H1 (cell line): ENCODE measurements around the gene MSH5. TPM values are rescaled to one million over a fixed set of nuclear protein-coding genes. Genes with fewer than 3 reads are reported as not detected.

ENCODE experiments used
- EGR1 ChIP-seq: IDR thresholded peaks from 2 replicates; pipeline ENCODE4 v1.6.1; 2011; ENCODE audit warnings: low read depth, low read length, borderline replicate concordance
- JUN ChIP-seq: IDR thresholded peaks from 2 replicates; pipeline ENCODE4 v1.6.1; 2011; ENCODE audit warnings: low read depth, mild to moderate bottlenecking, improper control_type of control experiment, low read length
- KDM5A ChIP-seq: fragments of 200-600 bp; IDR thresholded peaks from 2 replicates; pipeline ENCODE4 v1.7.1; 2012; ENCODE audit warnings: mild to moderate bottlenecking, low read length, inconsistent platforms, mixed read lengths
- RNF2 ChIP-seq: fragments of 200-900, 300-1000 bp; sonication (generic); IDR thresholded peaks from 2 replicates; pipeline ENCODE4 v1.7.1; 2016; ENCODE audit warnings: borderline replicate concordance, low read depth, mild to moderate bottlenecking, antibody characterized with exemption, low read length; ENCODE audit not compliant: poor library complexity, severe bottlenecking; ENCODE audit errors: missing control alignments
- polyA plus RNA-seq, 7 experiments: library from polyadenylated mRNA; depleted of rRNA in 3 of 7; stranded (reverse) in 5 of 7; unstranded in 2 of 7; fragments of >200 nt in 5 of 7; fragments of 200-250 nt in 2 of 7; gene quantifications; 1 replicate in 5 of 7; 2 replicates in 1 of 7; 4 replicates in 1 of 7; pipeline versions ENCODE4 v1.2.1 to v1.2.3, GENCODE V29; 2011 to 2013; ENCODE audit warnings: missing spikeins in 2 of 7, mixed read lengths in 2 of 7
- total RNA-seq: library from RNA; stranded (reverse); fragmentation: NEBNext Ultra II Directional; extraction: Animal tissue kit (Norgen Biotek cat#: 25700); gene quantifications from 2 replicates; pipeline ENCODE4 v1.2.1, GENCODE V29; 2021
- TF ChIP-seq, protein P1 (sequence below): IDR thresholded peaks from 2 replicates; pipeline ENCODE4 v1.6.1; 2012; ENCODE audit warnings: low read length, inconsistent platforms
- TF ChIP-seq, protein P2 (sequence below): IDR thresholded peaks from 2 replicates; pipeline ENCODE4 v1.6.1; 2012; ENCODE audit warnings: inconsistent platforms

MSH5 gene
- total and polyA plus RNA-seq, 2 of the 8 experiments (the other 6 are each of a cell fraction or from before 2014, with no cell fraction given): 25.3 to 26.5 TPM

DNA sequence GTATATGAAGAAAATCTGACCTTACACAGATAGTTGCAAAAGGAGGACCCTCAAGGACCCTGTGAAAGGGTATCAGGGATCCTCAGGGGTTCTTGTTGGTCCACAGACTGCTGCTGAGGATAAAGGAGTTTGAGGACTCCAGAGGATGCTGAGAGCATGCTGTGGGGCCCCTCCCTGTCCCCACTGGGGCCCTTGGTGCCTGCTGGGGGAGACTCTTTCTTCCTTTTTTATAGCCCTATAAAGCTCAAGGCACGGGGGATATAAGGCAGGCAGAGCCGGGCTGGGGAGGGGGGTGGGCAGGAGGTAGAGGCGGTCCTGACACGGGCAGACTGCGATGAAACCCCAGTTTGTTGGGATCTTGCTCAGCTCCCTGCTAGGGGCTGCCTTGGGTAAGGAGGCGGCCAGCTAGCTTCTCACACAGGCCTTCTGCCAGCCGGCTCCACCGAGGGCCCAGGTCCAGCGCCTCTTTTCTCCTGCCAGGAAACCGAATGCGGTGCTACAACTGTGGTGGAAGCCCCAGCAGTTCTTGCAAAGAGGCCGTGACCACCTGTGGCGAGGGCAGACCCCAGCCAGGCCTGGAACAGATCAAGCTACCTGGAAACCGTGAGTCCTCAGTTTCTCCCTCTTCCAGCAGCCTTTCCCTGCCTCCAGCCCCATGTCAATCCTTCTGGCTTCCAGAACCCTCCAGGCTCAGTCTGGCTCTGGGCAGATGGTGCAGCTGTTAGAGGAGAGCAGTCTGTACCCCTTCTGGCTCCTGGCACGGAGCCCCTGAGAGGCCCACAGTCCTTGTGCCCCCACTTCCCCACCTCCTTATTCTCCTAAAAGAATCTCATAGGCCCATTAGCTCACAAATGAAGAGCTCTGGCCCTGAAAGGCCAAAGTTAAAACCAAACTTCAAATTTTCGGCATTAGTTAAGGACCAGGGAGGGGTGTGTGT is 24.5 kb upstream of the MSH5 start, which contains the start of gene LY6G6D (continued):
- TF ChIP-seq, protein P1, sequence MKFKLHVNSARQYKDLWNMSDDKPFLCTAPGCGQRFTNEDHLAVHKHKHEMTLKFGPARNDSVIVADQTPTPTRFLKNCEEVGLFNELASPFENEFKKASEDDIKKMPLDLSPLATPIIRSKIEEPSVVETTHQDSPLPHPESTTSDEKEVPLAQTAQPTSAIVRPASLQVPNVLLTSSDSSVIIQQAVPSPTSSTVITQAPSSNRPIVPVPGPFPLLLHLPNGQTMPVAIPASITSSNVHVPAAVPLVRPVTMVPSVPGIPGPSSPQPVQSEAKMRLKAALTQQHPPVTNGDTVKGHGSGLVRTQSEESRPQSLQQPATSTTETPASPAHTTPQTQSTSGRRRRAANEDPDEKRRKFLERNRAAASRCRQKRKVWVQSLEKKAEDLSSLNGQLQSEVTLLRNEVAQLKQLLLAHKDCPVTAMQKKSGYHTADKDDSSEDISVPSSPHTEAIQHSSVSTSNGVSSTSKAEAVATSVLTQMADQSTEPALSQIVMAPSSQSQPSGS: no peak
- TF ChIP-seq RNF2 (no peak), EGR1 (no peak), KDM5A (no peak), JUN (no peak)
- TF ChIP-seq, protein P2, sequence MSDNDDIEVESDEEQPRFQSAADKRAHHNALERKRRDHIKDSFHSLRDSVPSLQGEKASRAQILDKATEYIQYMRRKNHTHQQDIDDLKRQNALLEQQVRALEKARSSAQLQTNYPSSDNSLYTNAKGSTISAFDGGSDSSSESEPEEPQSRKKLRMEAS: no peak
- TF ChIP-seq, all 59 proteins: peak for 0
